CD4-positive, alpha-beta T cell treated with Interleukin-17A for 1 hour (primary cell): ENCODE data around the gene KIF17.

Source experiments
- DNase-seq: peaks from one replicate; pipeline ENCODE4 v3.0.0-alpha.2; 2020

KIF17 gene

DNA sequence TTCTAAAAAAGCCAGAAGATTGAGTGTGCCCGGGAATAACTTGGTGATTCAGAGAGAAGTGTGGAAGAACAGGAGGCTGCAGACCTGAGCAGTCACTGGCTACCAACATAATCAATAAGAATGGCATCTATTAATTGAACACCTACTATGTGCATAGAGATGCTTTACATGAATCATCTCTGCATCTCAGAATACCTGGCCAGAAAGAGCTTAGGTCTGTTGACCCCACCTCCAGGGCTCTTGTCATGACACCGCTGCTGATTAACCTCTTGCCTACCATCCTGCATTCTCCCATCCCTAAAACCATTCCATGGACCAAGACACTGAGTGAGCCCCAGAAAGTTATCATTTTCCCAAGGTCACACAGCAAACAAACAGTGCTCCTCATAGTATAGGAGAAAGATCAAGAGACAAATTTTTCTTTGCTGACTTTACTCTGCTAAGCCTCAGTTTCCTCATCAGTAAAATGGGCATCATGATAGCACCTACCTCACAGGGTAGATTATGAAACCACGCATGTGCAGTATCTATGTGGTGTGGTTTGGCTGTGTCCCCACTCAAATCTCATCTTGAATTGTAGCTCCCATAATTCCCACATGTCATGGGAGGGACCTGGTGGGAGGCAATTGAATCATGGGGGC lies 100.8 kb downstream of the KIF17 start:
- DNase-seq: no peak

DNA sequence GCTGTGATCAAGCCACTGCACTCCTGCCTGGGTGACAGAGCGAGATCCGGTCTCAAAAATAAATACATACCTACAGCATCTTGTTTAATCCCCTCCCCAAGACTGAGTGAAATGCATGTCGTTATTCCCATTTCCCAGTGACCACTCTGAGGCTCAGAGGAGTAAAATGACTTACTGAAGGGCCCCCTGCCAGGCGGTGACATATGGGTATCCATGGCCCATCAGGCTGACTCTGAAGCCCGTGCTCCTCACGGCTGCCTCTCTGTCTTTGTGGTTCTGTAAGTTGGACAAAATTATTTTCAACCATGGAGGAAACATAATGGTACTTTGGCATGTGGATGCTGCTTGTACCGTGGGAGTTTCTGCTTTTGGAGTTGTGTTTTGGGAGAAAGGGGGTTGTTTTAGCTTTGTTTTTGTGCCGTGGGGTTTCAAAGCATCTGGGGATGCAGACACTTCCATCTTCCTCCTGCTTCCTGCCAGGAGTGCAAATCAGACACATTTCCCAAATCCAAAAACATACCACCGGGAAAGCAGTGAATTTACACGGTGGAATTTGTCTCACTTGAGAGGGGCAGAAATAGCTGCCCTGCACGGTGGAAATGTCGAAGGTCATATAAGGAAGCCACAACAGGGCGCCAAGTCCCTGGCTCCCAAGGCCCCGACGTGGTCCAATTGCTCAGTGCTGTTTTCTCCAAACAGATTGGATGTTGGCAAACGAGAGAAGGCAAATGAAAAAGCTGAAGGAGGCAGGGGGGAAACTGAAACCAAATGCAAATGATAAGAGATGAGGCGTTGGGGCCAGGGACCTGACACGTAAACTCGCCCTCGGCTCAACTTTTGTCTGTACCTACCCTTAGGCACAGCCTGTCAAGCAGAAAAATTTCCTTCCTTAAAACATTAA lies 101.6 kb downstream of the KIF17 start:
- no peak for DNase-seq

GRCh38 chr1:20614131-20614579 lies 103.7 kb downstream of the KIF17 start:
- no peak for DNase-seq
